ENCODE data around the gene DND1.
"Not testable (repeated sequence)": the region's sequence is repeated elsewhere in the genome, so short reads cannot be mapped to it uniquely, and the experiment has no call there.

DND1 gene

DNA sequence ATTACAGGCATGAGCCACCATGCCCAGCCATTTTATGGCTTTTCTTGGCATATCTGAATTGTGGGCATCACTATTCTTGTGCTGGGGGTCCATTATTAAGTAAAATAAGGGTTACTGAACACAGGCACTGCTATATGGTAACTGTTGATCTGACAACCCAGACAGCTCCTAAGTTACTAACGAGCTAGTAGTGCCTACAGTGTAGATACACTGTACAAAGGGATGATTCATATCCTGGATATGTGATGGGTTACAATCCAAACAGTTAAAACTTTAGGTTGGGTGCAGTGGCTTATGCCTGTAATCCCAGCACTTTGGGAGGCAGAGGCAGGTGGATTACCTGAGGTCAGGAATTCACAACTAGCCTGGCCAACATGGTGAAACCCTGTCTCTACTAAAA is 44.7 kb downstream of the DND1 start:
- no peak for DNase-seq

DNA sequence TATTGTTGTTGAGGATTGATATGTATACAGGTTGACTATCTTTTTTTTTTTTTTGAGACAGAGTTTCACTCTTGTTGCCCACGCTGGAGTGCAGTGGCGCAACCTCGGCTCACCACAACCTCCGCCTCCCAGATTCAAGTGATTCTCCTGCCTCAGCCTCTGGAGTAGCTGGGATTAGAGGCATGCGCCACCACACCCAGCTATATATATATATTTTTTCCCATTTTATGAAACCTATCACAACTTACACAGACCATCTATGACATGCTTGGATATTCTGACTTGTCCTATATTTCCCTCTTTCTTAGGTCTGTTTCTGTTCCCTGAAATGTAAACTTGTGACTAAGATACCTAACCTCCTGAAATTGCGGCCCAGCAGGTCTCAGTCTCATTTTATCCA is 45.4 kb downstream of the DND1 start:
- no peak for DNase-seq

DNA sequence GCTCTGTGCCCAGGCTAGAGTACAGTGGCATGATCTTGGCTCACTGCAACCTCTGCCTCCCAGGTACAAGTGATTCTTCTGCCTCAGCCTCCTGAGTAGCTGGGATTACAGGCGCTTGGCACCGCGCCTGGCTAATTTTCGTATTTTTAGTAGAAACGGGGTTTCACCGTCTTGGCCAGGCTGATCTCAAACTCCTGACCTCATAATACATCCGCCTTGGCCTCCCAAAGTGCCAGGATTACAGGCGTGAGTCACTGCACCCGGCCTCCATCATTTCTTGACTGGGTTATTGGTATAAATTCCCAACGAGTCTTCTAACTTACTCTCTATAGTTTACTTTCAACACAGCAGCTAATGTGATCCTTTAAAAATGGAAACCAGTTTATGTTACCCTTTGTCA is 48.5 kb downstream of the DND1 start:
- DNase-seq: not testable (repeated sequence)

DNA sequence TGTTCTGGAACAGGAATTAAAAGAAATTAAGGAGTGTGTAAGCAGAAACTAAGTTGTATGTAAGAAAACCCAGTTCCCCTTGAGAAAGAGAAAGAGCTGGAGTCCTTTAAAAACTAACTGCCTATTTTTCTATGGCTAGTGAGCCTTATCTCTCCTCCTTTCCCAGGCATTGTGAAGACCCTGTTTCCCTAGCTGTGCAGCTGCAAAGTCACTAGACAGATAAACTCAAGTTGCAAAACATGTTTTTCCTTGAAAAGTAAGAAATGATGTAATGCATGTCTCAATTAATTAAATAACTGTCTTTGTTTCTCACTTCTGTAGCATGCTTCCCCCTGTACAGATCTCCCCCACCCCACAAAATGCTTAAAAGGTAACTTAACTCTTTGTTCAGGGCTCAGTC is 50.3 kb downstream of the DND1 start:
- DNase-seq: not testable (repeated sequence)

DNA sequence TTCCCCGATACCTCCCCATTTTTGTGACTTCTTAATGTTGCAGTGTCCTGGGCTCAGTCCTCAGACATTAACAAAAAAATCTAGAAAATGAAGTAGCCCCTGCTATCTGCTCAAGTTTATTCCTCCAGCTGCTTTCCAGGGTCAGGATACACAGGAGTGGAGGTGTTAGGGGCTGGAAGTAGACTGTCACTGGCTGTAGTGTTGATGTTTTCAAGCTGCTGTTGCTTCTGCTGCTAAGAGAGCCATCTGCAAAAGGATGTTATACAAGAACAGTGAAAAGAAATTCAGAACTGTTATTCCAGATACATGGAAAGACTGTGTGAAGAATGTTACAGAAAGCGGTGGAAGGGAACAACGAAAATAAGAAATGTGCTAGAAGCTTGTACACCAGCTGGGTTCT is 51.1 kb downstream of the DND1 start:
- no peak for DNase-seq
